ENCODE data around the gene LRCH4.

GRCh38 chr7:100575206-100575631 is 10.7 kb downstream of the LRCH4 start:
- no peak for TF ChIP-seq CTCF (IDR thresholded peaks at IDR 0.05; ENCODE audit: borderline replicate concordance, extremely low read depth, low read length, poor library complexity, severe bottlenecking)
- no peak for TF ChIP-seq EZH2 (IDR thresholded peaks at IDR 0.05; ENCODE audit: borderline replicate concordance, low read depth, low read length, severe bottlenecking)
